ENCODE measurements around the gene PNRC1. TPM values are rescaled to one million over a fixed set of nuclear protein-coding genes. Genes with fewer than 3 reads are reported as not detected.
"Not testable (repeated sequence)": the region's sequence is repeated elsewhere in the genome, so short reads cannot be mapped to it uniquely, and the experiment has no call there.

PNRC1 gene
- polyA plus RNA-seq, 1 donor, result 114 TPM

- DNase-seq, result no peak
Observed at GRCh38 chr6:89087881-89088280, 7.3 kb downstream of the PNRC1 start.

DNA sequence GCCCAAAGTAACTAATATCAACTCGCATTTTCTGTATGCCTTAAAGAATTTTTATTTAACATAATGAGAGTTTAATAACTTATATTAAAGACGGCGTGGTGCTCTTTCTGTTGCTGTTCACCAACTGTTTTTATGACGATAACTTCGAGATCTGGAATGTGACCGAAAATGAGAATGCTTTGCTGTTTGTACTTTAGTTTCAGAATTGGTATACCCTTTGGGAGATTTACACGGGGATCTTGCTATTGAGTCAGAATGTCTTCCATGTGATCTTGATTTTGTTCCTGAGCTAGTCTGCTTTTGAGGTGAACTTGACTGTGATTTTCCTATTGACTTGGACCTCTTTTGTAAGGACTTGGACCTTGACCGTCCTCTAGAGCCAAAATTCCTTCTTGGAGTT is 17.9 kb downstream of the PNRC1 start:
- no peak for DNase-seq

DNA sequence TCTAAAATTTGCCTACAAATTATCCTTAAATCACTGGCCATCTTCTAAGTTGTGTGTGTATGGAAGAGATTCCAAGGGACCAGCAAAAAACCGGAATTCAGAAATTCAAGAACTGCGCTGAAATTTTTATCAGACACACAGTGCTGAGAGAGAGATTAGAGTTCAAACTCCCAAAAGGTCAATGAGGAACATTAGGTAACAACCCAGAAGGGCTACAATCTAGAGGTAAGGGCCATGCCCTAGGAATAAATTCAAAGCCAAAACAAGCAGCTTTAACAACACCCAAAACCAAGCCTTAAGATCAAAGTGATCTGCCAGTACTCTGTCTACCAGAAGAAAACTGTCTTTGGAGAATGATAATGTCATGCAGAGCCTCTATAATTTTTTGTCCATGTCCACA is 19.6 kb downstream of the PNRC1 start:
- DNase-seq, result no peak

GRCh38 chr6:89110284-89110683 is 29.7 kb downstream of the PNRC1 start:
- DNase-seq, result no peak

GRCh38 chr6:89111933-89112332 is 31.4 kb downstream of the PNRC1 start:
- no peak for DNase-seq

GRCh38 chr6:89116702-89117101 is 36.2 kb downstream of the PNRC1 start:
- DNase-seq, result no peak

DNA sequence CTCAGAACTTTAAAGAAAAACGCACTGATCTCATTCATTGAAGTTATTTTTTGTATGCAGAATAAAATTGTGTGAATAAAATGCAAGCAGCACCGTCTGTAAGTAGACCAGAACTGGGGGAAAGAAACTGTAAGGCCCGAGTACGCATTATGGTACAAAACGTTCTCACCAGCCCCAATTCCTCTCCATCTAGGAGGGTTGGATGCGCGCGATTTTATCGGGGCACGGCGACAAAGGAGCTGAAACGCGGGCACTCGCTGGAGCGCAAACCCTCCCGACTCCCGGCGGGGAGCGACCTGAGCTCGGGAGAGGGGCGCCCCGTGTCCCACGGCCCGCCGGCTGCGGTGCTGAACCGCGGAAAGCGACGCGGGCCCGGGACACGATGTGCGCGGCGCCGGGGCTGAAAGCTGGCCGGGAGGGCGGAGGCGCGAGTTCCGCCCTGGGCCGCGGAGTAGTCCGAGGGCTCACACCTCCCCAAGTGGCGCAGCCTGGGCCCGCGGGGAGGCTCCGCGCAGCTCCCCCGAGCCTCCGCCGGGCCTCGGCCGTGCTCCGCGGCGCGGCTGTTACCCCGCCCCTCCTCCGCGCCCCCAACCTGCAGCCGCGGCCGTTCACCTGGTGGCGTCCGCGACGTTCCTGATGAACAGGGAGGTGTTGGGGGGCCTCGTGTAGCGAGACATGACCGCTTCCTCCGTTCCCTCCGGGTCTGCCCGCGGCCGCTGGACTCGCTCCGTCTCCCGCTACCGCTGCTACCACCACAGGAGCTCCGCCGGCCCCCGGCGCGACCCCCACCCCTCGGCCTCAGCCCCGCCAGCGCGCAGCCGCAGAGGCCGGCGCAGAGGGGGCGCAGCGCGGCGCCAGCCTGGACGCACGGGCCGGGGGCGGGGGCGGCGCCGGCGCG is 36.9 kb downstream of the PNRC1 start, which contains the start of gene SRSF12:
TSS of gene SRSF12 (minus strand) at position 861 of the 898 bp plus-strand sequence. CDS start at position 677, 184 bp downstream.
- DNase-seq, result peak; percentile 67

DNA sequence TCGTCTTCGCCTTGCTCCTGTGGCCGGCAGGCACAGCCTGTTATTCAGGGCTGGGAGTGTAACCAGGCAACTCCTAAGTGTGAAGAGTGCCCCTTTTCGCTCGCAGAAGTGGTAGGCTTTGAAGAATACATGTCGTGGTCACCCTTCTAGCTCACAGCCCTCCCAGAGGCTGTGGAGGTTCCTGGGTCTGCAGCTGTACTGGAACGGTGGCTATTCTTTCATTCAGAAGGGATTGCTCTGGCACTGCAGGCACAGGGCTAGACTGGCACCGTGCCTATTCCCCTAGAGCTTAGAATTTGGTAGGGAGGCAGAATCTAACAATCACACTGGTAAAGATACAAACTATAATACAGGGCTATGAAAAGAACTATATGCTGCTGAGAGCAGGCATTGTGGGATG is 38.4 kb downstream of the PNRC1 start:
- no peak for DNase-seq

GRCh38 chr6:89120371-89120770 is 39.8 kb downstream of the PNRC1 start:
- DNase-seq, result no peak

DNA sequence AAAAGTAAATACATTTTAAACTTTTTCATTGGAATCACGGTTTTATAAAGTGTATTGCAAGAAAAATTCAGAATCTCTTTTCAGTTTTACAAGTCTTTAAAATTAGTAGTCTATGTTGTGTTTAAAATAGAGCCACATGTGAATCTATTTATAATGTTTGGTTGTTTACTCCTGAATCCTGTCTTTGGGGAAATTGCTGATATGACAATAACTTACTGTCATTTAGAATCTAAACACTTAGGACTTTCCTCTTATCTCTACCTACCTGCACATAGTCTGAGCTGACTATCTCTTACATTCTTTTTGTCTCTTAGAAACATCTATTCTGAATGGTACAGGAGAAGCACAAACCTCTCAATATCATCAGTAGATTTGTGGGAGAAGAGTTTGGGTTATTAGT is 41.4 kb downstream of the PNRC1 start:
- no peak for DNase-seq

DNA sequence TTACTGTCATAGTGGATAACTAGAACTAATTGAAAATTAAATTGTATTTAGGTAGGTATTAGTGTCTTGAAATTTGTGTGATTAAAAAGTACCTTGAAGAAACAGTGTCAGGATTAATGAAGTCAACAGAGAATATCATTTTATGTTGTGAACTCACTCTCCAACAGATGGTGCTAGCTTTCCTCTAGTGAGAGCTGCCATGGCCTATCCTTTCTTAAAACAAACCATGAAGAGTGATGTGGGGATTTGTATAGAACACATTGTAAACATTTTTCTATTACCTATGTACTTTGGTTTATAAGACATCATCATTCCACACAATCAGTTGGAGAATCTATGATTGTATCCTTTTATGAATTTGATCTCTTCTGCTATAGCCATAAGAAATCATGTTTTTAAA is 42.1 kb downstream of the PNRC1 start:
- peak; percentile 31 for DNase-seq

DNA sequence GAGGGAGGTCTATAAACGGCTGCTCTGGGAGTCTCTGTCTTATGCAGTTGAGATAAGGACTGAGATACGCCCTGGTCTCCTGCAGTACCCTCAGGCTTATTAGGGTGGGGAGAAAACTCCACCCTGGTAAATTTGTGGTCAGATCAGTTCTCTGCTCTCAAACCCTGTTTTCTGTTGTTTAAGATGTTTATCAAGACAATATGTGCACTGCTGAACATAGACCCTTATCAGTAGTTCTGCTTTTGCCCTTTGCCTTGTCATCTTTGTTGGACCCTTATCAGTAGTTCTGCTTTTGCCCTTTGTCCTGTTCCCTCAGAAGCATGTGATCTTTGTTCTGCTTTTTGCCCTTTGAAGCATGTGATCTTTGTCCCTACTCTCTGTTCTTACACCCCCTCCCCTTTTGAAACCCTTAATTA is 47.7 kb downstream of the PNRC1 start:
- not testable (repeated sequence) for DNase-seq

DNA sequence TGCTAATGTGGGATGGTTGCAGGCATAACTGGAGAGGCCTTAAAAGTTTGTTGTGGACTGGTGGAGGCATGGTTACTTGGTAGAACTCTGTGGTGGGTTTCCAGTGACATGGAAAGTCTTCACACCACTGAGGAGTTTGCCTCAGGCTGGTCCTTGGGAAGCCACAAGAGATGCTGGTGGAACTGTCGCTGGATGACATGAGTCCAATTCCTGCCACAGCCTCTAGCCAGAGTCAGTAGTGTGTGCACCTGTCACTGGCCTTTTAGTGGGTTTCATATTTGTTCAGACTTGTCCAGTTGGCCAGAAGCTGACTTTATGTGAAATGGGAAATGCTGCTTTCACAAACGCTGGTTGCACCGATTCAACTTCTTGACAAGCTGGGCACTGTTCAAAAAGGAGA is 51.0 kb downstream of the PNRC1 start:
- DNase-seq, result no peak

DNA sequence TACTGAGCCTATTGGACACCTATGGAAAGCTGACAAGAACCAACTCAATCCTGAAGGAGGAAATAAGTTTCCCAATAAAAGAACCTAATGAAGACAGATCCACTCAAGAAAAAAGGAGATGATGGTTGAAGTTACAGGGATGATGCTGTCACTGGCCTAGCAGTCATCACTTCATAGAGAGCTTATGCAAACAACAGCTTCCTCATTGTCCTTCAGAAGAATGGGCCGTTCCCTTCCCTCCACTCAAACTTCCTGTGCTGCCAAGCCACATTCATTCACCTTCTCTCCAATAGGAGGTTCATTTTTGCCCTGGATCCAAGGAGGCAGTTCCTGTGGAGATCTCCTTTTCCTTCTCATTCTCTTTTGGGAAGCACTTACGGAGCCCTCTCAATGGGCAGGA is 51.5 kb downstream of the PNRC1 start:
- DNase-seq, result no peak

GRCh38 chr6:89133981-89134380 is 53.4 kb downstream of the PNRC1 start:
- no peak for DNase-seq

DNA sequence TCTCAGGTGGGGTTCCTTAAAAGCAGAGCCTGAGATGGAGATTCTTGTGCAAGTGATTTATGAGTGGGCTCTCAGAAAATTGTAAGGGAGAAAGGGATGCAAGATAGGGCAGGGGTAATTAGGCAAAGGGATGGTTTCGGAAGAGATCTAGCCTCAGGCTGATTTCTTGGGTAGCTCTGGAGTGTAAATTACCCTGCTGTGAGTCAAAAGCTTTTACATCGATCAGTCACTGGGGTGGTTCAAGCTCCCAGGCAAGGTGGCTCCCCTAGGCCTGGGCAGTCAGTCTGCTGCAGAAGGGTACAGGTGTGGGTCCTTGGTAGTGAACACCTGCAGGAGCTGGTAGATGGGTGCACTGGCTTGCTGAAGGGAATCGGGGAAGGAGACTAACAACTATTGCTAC is 54.2 kb downstream of the PNRC1 start:
- no peak for DNase-seq

Other genes starting within 250 kb of the PNRC1 start
- gene RNGTT, start 117.1 kb upstream of the PNRC1 start, polyA plus RNA-seq (ENCODE audit: insufficient read length), result 18.1 TPM
- gene SRSF12, start 37.3 kb downstream of the PNRC1 start, polyA plus RNA-seq (ENCODE audit: insufficient read length), result 20.1 TPM
- 38.1 TPM for gene PM20D2, start 65.3 kb downstream of the PNRC1 start, polyA plus RNA-seq (ENCODE audit: insufficient read length)
- 1.2 TPM for gene GABRR1, start 136.6 kb downstream of the PNRC1 start, polyA plus RNA-seq (ENCODE audit: insufficient read length)
- gene GABRR2, start 234.5 kb downstream of the PNRC1 start, polyA plus RNA-seq (ENCODE audit: insufficient read length), result 2.1 TPM